ENCODE data around the gene ASIC3.
"Not testable (repeated sequence)": the region's sequence is repeated elsewhere in the genome, so short reads cannot be mapped to it uniquely, and the experiment has no call there.

ASIC3 gene

GRCh38 chr7:151034312-151035025 lies 13.9 kb upstream of the ASIC3 start:
- Mint-ChIP-seq H3K36me3 (ENCODE audit: low read depth) (peaks cover 7% of the 10 kb centered on the region), H3K27ac (no peak overlapping the region), H3K4me1 (ENCODE audit: low read depth) (peaks cover 9% of the 10 kb centered on the region), H3K27me3 (ENCODE audit: low read depth) (no peaks in the 10 kb centered on the region), H3K4me3 (no peak overlapping the region), H3K9me3 (no peaks in the 10 kb centered on the region)

- Mint-ChIP-seq H3K27ac (no peak overlapping the region), H3K27me3 (ENCODE audit: low read depth) (no peaks in the 10 kb centered on the region), H3K36me3 (ENCODE audit: low read depth) (peaks cover 7% of the 10 kb centered on the region), H3K4me1 (ENCODE audit: low read depth) (peaks cover 6% of the 10 kb centered on the region), H3K4me3 (no peak overlapping the region), H3K9me3 (no peaks in the 10 kb centered on the region)
Observed at GRCh38 chr7:151035026-151035717, 13.2 kb upstream of the ASIC3 start.

GRCh38 chr7:151035902-151036301 lies 12.4 kb upstream of the ASIC3 start:
- Mint-ChIP-seq H3K36me3 (ENCODE audit: low read depth) (peaks cover 7% of the 10 kb centered on the region), H3K4me3 (no peak overlapping the region), H3K27ac (no peak overlapping the region), H3K27me3 (ENCODE audit: low read depth) (no peaks in the 10 kb centered on the region), H3K9me3 (no peaks in the 10 kb centered on the region), H3K4me1 (ENCODE audit: low read depth) (peaks cover 6% of the 10 kb centered on the region)

GRCh38 chr7:151038951-151039849 lies 9.1 kb upstream of the ASIC3 start:
- Mint-ChIP-seq H3K9me3 (no peaks in the 10 kb centered on the region), H3K27ac (no peak overlapping the region), H3K4me3 (no peak overlapping the region), H3K36me3 (ENCODE audit: low read depth) (peaks cover 7% of the 10 kb centered on the region), H3K4me1 (ENCODE audit: low read depth) (peaks cover 6% of the 10 kb centered on the region), H3K27me3 (ENCODE audit: low read depth) (no peaks in the 10 kb centered on the region)

- no peaks in the 10 kb centered on the region for H3K27me3 Mint-ChIP-seq (ENCODE audit: low read depth)
- H3K36me3 Mint-ChIP-seq (ENCODE audit: low read depth), result peaks cover 7% of the 10 kb centered on the region
- H3K4me3 Mint-ChIP-seq, result no peak overlapping the region
- no peaks in the 10 kb centered on the region for H3K9me3 Mint-ChIP-seq
- no peak overlapping the region for H3K27ac Mint-ChIP-seq
- peaks cover 6% of the 10 kb centered on the region for H3K4me1 Mint-ChIP-seq (ENCODE audit: low read depth)
Observed at GRCh38 chr7:151039850-151040548, 8.3 kb upstream of the ASIC3 start.

- H3K27me3 Mint-ChIP-seq (ENCODE audit: low read depth), result no peaks in the 10 kb centered on the region
- H3K4me3 Mint-ChIP-seq, result no peak overlapping the region
- H3K36me3 Mint-ChIP-seq (ENCODE audit: low read depth), result peaks cover 7% of the 10 kb centered on the region
- H3K27ac Mint-ChIP-seq, result no peak overlapping the region
- no peaks in the 10 kb centered on the region for H3K9me3 Mint-ChIP-seq
- peaks cover 6% of the 10 kb centered on the region for H3K4me1 Mint-ChIP-seq (ENCODE audit: low read depth)
Observed at GRCh38 chr7:151040616-151041375, 7.5 kb upstream of the ASIC3 start.

- not testable (repeated sequence) for H3K4me1 Mint-ChIP-seq (ENCODE audit: low read depth); H3K36me3 Mint-ChIP-seq (ENCODE audit: low read depth); H3K4me3 Mint-ChIP-seq; H3K9me3 Mint-ChIP-seq; H3K27ac Mint-ChIP-seq; H3K27me3 Mint-ChIP-seq (ENCODE audit: low read depth)
Observed at GRCh38 chr7:151043449-151043848, 4.9 kb upstream of the ASIC3 start.

- H3K27ac Mint-ChIP-seq, result no peak overlapping the region
- H3K27me3 Mint-ChIP-seq (ENCODE audit: low read depth), result no peaks in the 10 kb centered on the region
- no peaks in the 10 kb centered on the region for H3K9me3 Mint-ChIP-seq
- H3K4me3 Mint-ChIP-seq, result no peak overlapping the region
- no peaks in the 10 kb centered on the region for H3K36me3 Mint-ChIP-seq (ENCODE audit: low read depth)
- H3K4me1 Mint-ChIP-seq (ENCODE audit: low read depth), result peaks cover 6% of the 10 kb centered on the region
Observed at GRCh38 chr7:151043959-151044358, 4.4 kb upstream of the ASIC3 start.

- Mint-ChIP-seq H3K4me3 (no peak overlapping the region), H3K27me3 (ENCODE audit: low read depth) (peaks cover 1% of the 10 kb centered on the region), H3K4me1 (ENCODE audit: low read depth) (peaks cover 2% of the 10 kb centered on the region), H3K36me3 (ENCODE audit: low read depth) (no peaks in the 10 kb centered on the region), H3K9me3 (no peaks in the 10 kb centered on the region), H3K27ac (no peak overlapping the region)
Observed at GRCh38 chr7:151045262-151045661, 3.1 kb upstream of the ASIC3 start.

- H3K27ac Mint-ChIP-seq, result no peak overlapping the region
- peaks cover 5% of the 10 kb centered on the region for H3K27me3 Mint-ChIP-seq (ENCODE audit: low read depth)
- no peaks in the 10 kb centered on the region for H3K36me3 Mint-ChIP-seq (ENCODE audit: low read depth)
- H3K9me3 Mint-ChIP-seq, result no peaks in the 10 kb centered on the region
- H3K4me3 Mint-ChIP-seq, result no peak overlapping the region
- peaks cover 2% of the 10 kb centered on the region for H3K4me1 Mint-ChIP-seq (ENCODE audit: low read depth)
Observed at GRCh38 chr7:151045967-151046366, 2.4 kb upstream of the ASIC3 start.

- H3K27ac Mint-ChIP-seq, result no peak overlapping the region
- no peak overlapping the region for H3K4me3 Mint-ChIP-seq
- H3K4me1 Mint-ChIP-seq (ENCODE audit: low read depth), result peaks cover 2% of the 10 kb centered on the region
- H3K27me3 Mint-ChIP-seq (ENCODE audit: low read depth), result peaks cover 5% of the 10 kb centered on the region
- H3K36me3 Mint-ChIP-seq (ENCODE audit: low read depth), result no peaks in the 10 kb centered on the region
- no peaks in the 10 kb centered on the region for H3K9me3 Mint-ChIP-seq
Observed at GRCh38 chr7:151046603-151047573, 1.4 kb upstream of the ASIC3 start.

- no peak overlapping the region for H3K27ac Mint-ChIP-seq
- peaks cover 9% of the 10 kb centered on the region for H3K4me1 Mint-ChIP-seq (ENCODE audit: low read depth)
- H3K9me3 Mint-ChIP-seq, result no peaks in the 10 kb centered on the region
- H3K27me3 Mint-ChIP-seq (ENCODE audit: low read depth), result peaks cover 5% of the 10 kb centered on the region
- H3K4me3 Mint-ChIP-seq, result no peak overlapping the region
- H3K36me3 Mint-ChIP-seq (ENCODE audit: low read depth), result peaks cover 4% of the 10 kb centered on the region
Observed at GRCh38 chr7:151048911-151049463, 656 bp downstream of the ASIC3 start.

GRCh38 chr7:151051108-151051507 lies 2.8 kb downstream of the ASIC3 start:
- Mint-ChIP-seq H3K27ac (no peak overlapping the region), H3K27me3 (ENCODE audit: low read depth) (peaks cover 5% of the 10 kb centered on the region), H3K4me3 (no peak overlapping the region), H3K4me1 (ENCODE audit: low read depth) (peaks cover 13% of the 10 kb centered on the region), H3K9me3 (no peaks in the 10 kb centered on the region), H3K36me3 (ENCODE audit: low read depth) (peaks cover 4% of the 10 kb centered on the region)
